Gastrocnemius medialis (tissue), 4 donors: Measurements from ENCODE around the gene RNASEL.

Source experiments
- POLR2A ChIP-seq, 2 donors: fragments of 450-650 bp; IDR thresholded peaks; one replicate each; pipeline ENCODE4 v1.6.1; 2017; ENCODE audit warnings: antibody characterized with exemption in 2 of 2, mild to moderate bottlenecking in 2 of 2, moderate library complexity in 2 of 2
- TF ChIP-seq, protein P1 (sequence below), 5 experiments: fragments of 450-650 bp in 3 of 5; fragments of 200-600 bp in 2 of 5; sonication (generic) in 2 of 5; IDR thresholded peaks in 4 of 5; conservative IDR thresholded peaks in 1 of 5; 1 replicate in 4 of 5; 2 replicates in 1 of 5; pipeline ENCODE4 v1.5.1; 2016 to 2019; ENCODE audit warnings: antibody characterized with exemption in 5 of 5, mild to moderate bottlenecking in 3 of 5, moderate library complexity in 3 of 5

GRCh38 chr1:182568647-182569284, 20.3 kb downstream of the RNASEL start:
- TF ChIP-seq, protein P1, sequence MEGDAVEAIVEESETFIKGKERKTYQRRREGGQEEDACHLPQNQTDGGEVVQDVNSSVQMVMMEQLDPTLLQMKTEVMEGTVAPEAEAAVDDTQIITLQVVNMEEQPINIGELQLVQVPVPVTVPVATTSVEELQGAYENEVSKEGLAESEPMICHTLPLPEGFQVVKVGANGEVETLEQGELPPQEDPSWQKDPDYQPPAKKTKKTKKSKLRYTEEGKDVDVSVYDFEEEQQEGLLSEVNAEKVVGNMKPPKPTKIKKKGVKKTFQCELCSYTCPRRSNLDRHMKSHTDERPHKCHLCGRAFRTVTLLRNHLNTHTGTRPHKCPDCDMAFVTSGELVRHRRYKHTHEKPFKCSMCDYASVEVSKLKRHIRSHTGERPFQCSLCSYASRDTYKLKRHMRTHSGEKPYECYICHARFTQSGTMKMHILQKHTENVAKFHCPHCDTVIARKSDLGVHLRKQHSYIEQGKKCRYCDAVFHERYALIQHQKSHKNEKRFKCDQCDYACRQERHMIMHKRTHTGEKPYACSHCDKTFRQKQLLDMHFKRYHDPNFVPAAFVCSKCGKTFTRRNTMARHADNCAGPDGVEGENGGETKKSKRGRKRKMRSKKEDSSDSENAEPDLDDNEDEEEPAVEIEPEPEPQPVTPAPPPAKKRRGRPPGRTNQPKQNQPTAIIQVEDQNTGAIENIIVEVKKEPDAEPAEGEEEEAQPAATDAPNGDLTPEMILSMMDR (IDR thresholded peaks at IDR 0.05 in 4 of 5, conservative IDR thresholded peaks at IDR 0.05 in 1 of 5) = no peak
- TF ChIP-seq POLR2A (IDR thresholded peaks at IDR 0.05) = no peak
